EH (cell line): ENCODE measurements around the gene C5orf52.
"Not testable (repeated sequence)": the region's sequence is repeated elsewhere in the genome, so short reads cannot be mapped to it uniquely, and the experiment has no call there.

Experiments
- DNase-seq: peaks from one replicate; pipeline ENCODE4 v3.0.0-alpha.2; 2015; ENCODE audit warnings: low read depth

Gene C5orf52

GRCh38 chr5:157670662-157671591, at the start of gene C5orf52:
Gene C5orf52 (plus strand): TSS chr5:157671533. CDS start chr5:157671615, 82 bp downstream.
- DNase-seq = peak; percentile 43

GRCh38 chr5:157624144-157624543, 47.2 kb upstream of the C5orf52 start:
- DNase-seq = no peak

- DNase-seq = no peak
Measured at GRCh38 chr5:157626831-157627230, 44.5 kb upstream of the C5orf52 start.

GRCh38 chr5:157630341-157630740, 41.0 kb upstream of the C5orf52 start:
- no peak for DNase-seq

- DNase-seq = no peak
Measured at GRCh38 chr5:157640406-157641066, 30.8 kb upstream of the C5orf52 start.

- DNase-seq = peak; percentile 15
Measured at GRCh38 chr5:157648275-157648990, 22.9 kb upstream of the C5orf52 start.

- DNase-seq = no peak
Measured at GRCh38 chr5:157649101-157649500, 22.2 kb upstream of the C5orf52 start.

- no peak for DNase-seq
Measured at GRCh38 chr5:157650991-157651611, 20.2 kb upstream of the C5orf52 start.

GRCh38 chr5:157651623-157652376, 19.5 kb upstream of the C5orf52 start:
- peak; percentile 54 for DNase-seq

- no peak for DNase-seq
Measured at GRCh38 chr5:157652377-157652692, 19.0 kb upstream of the C5orf52 start, which contains the start of gene SOX30. Gene SOX30 (minus strand): TSS chr5:157652438. CDS start chr5:157652078, 360 bp downstream.

GRCh38 chr5:157657516-157657915, 13.8 kb upstream of the C5orf52 start:
- no peak for DNase-seq

- DNase-seq = no peak
Measured at GRCh38 chr5:157658893-157659292, 12.4 kb upstream of the C5orf52 start.

- DNase-seq = no peak
Measured at GRCh38 chr5:157659868-157660660, 11.3 kb upstream of the C5orf52 start.

- DNase-seq = peak; percentile 87
Measured at GRCh38 chr5:157665467-157666070, 5.8 kb upstream of the C5orf52 start.

GRCh38 chr5:157668356-157668755, 3.0 kb upstream of the C5orf52 start:
- no peak for DNase-seq

GRCh38 chr5:157669701-157670097, 1.6 kb upstream of the C5orf52 start:
- no peak for DNase-seq

- DNase-seq = no peak
Measured at GRCh38 chr5:157671592-157672330, 428 bp downstream of the C5orf52 start.

GRCh38 chr5:157672976-157673375, 1.6 kb downstream of the C5orf52 start:
- DNase-seq = no peak

- not testable (repeated sequence) for DNase-seq
Measured at GRCh38 chr5:157674351-157674750, 3.0 kb downstream of the C5orf52 start.
